ENCODE measurements around the gene SLC26A9. TPM values are rescaled to one million over a fixed set of nuclear protein-coding genes. Genes with fewer than 3 reads are reported as not detected.

Gene SLC26A9
- total and polyA plus RNA-seq, 2 of the 4 experiments (the other 2 are of a cell fraction): not detected

DNA sequence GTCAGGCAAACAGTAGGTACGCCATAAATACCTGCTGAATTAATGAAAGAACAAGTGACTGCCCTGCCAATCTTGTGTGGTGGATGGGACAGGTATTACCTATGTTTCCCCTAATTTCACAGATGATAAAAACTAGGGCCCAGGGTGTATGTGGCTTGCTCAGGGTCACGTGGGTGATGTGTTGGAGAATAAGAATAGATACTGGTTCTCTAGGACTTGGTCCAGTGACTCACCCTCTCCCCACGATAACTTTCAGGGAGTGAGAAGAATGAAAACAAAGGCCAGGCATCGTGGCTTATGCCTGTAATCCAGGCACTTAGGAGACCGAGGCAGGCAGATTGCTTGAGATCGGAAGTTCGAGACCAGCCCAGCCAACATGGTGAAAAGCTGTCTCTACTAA, 26.7 kb downstream of the SLC26A9 start:
- H3K18ac ChIP-seq (ENCODE audit: low read depth, low read length): no peak overlapping the region
- H4K91ac ChIP-seq (ENCODE audit: insufficient read depth, low read depth, low read length): no peak overlapping the region
- no peak overlapping the region for H2AFZ ChIP-seq (replicated peaks; ENCODE audit: low read length, poor library complexity)
- dilution Hi-C loops (cut with HindIII; ENCODE audit: low sequenced_read_pairs, unreplicated experiment) (no loop called here), in situ Hi-C loops (cut with MboI; ENCODE audit: low sequenced_read_pairs) (loop anchor here (25.0 kb wide), 1 partner anchor 254 kb away; no protein-coding TSS in a partner anchor), intact Hi-C loops (cut with micrococcal nuclease) (loop anchor here (5.0 kb wide), 1 partner anchor 259 kb away; no protein-coding TSS in a partner anchor)
- DNase-seq (peak; percentile 50), ATAC-seq (ENCODE audit: low read depth) (no peak)
- no peak overlapping the region for H2AK9ac ChIP-seq (replicated peaks; ENCODE audit: low read depth, low read length, poor library complexity)
- TF ChIP-seq USF2 (IDR thresholded peaks at IDR 0.05; ENCODE audit: low read depth, low read length) (peak; percentile 70), SMC3 (IDR thresholded peaks at IDR 0.05; ENCODE audit: low read depth, low read length) (no peak), MAFK (IDR thresholded peaks at IDR 0.05; ENCODE audit: low read depth, low read length) (no peak), ELK1 (IDR thresholded peaks at IDR 0.05; ENCODE audit: borderline replicate concordance, low read depth, low read length) (no peak), CTCF (conservative IDR thresholded peaks at IDR 0.05; ENCODE audit: low read depth, low read length) (no peak), MXI1 (IDR thresholded peaks at IDR 0.05; ENCODE audit: borderline replicate concordance, low read depth, low read length) (no peak)
- no peak overlapping the region for H3K23ac ChIP-seq (ENCODE audit: low read depth, low read length)
- no peak overlapping the region for H3K4me2 ChIP-seq (ENCODE audit: low read depth, low read length)
- no peaks in the 10 kb centered on the region for H3K9me3 ChIP-seq (ENCODE audit: control insufficient read depth, insufficient read depth, low read length)
- no peak overlapping the region for H3K27ac ChIP-seq (ENCODE audit: insufficient read depth, low read length)
- H4K8ac ChIP-seq (ENCODE audit: low read depth in 2 of 2, low read length in 2 of 2): no peak overlapping the region
- H3K36me3 ChIP-seq (ENCODE audit: control insufficient read depth, insufficient read depth, low read length): no peaks in the 10 kb centered on the region
- H3K14ac ChIP-seq (replicated peaks; ENCODE audit: low read depth, low read length): no peak overlapping the region
- no TSS peak for BruUV-seq (replicated peaks)
- no peak overlapping the region for H2BK15ac ChIP-seq (ENCODE audit: low read depth, low read length)
- H2BK20ac ChIP-seq (ENCODE audit: low read depth, low read length): no peak overlapping the region
- H4K5ac ChIP-seq (ENCODE audit: low read depth, low read length): no peak overlapping the region
- no peaks in the 10 kb centered on the region for H4K20me1 ChIP-seq (ENCODE audit: insufficient read depth, low read length)
- H2BK5ac ChIP-seq (ENCODE audit: low read depth, low read length, poor library complexity, severe bottlenecking): no peak overlapping the region
- no peak overlapping the region for H3K56ac ChIP-seq (ENCODE audit: extremely low read depth, insufficient read depth, low read length)
- H3K27me3 ChIP-seq (ENCODE audit: control insufficient read depth, insufficient read depth, low read length): peaks cover 12% of the 10 kb centered on the region
- H3K9ac ChIP-seq (ENCODE audit: low read depth, low read length): no peak overlapping the region
- no peak overlapping the region for H2AK5ac ChIP-seq (ENCODE audit: low read depth, low read length)
- no peak overlapping the region for H2BK120ac ChIP-seq (ENCODE audit: low read depth, low read length)
- no peaks in the 10 kb centered on the region for H3K9me1 ChIP-seq (ENCODE audit: insufficient read depth, low read length)
- no peaks in the 10 kb centered on the region for H3K4me1 ChIP-seq (ENCODE audit: control insufficient read depth, insufficient read depth, low read length)
- ChIA-PET CTCF (interaction anchor here (0.7 to 11.2 kb wide), 3 partner anchors 27 to 125 kb away, joined by 3 to 161 read pairs (median 5); no protein-coding TSS in a partner anchor), POLR2A (ENCODE audit: unreplicated experiment) (no interaction called here)
- no peak overlapping the region for H3K4me3 ChIP-seq (ENCODE audit: insufficient read depth, low read depth, low read length)
- 60% methylated on average over 3 of the region's 7 CpGs; no CpG with 5 or more reads in 1 of the 2 experiments for WGBS, 2 experiments (ENCODE audit: extremely low coverage in 2 of 2, insufficient read length in 1 of 2)
- H3K79me1 ChIP-seq (ENCODE audit: low read depth in 1 of 2, low read length in 2 of 2): no peaks in the 10 kb centered on the region
- no peak overlapping the region for H3K4ac ChIP-seq (ENCODE audit: low read depth, low read length)
